ENCODE measurements around the gene RCC1. TPM values are rescaled to one million over a fixed set of nuclear protein-coding genes. Genes with fewer than 3 reads are reported as not detected.
"Not testable (repeated sequence)": the region's sequence is repeated elsewhere in the genome, so short reads cannot be mapped to it uniquely, and the experiment has no call there.

RCC1 gene
- total RNA-seq, 1 donor from 2014 or later, result 128 TPM

DNA sequence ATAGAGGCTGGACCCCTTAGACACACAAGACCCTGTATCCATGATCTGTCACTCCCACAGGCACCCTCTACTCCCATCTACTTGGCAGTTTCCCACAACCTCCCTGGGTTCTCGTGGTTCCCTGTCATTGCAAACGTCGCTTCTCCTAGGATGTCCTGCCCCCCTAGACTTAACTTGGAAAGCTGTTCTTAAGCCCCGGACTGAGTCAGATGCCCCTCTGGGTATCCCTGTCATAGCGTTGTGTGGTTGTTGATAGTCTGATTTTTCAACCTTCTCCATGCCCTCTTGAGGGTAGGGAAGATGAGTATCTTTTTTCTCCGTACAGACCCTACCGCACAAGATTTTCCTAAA lies 11.8 kb downstream of the RCC1 start:
- peak overlapping the region; percentile 86 for H3K4me3 Mint-ChIP-seq (ENCODE audit: low read depth)
- no peaks in the 10 kb centered on the region for H3K27me3 Mint-ChIP-seq (ENCODE audit: low read depth)
- intact Hi-C loops (cut with micrococcal nuclease), result loop anchor here (2.0 to 5.0 kb wide), 2 partner anchors 85 to 219 kb away; partner anchors contain the start of gene YTHDF2
- no peak for DNase-seq (ENCODE audit: low spot score)
- peaks cover 38% of the 10 kb centered on the region for H3K4me1 Mint-ChIP-seq (ENCODE audit: low read depth)
- peaks cover 51% of the 10 kb centered on the region for H3K36me3 Mint-ChIP-seq (ENCODE audit: low read depth)
- peak overlapping the region; percentile 88 for H3K27ac Mint-ChIP-seq
- no peaks in the 10 kb centered on the region for H3K9me3 Mint-ChIP-seq

- H3K36me3 Mint-ChIP-seq (ENCODE audit: low read depth), result peaks cover 49% of the 10 kb centered on the region
- H3K9me3 Mint-ChIP-seq, result no peaks in the 10 kb centered on the region
- intact Hi-C loops (cut with micrococcal nuclease), result loop anchor here (1.0 to 5.0 kb wide), 5 partner anchors 34 to 359 kb away; partner anchors contain the start of genes RNU11 and YTHDF2
- H3K27me3 Mint-ChIP-seq (ENCODE audit: low read depth), result no peaks in the 10 kb centered on the region
- peak overlapping the region; percentile 93 for H3K27ac Mint-ChIP-seq
- peaks cover 36% of the 10 kb centered on the region for H3K4me1 Mint-ChIP-seq (ENCODE audit: low read depth)
- DNase-seq (ENCODE audit: low spot score), result peak; percentile 84
- peak overlapping the region; percentile 89 for H3K4me3 Mint-ChIP-seq (ENCODE audit: low read depth)
Measured at GRCh38 chr1:28518000-28518744, 12.3 kb downstream of the RCC1 start.

DNA sequence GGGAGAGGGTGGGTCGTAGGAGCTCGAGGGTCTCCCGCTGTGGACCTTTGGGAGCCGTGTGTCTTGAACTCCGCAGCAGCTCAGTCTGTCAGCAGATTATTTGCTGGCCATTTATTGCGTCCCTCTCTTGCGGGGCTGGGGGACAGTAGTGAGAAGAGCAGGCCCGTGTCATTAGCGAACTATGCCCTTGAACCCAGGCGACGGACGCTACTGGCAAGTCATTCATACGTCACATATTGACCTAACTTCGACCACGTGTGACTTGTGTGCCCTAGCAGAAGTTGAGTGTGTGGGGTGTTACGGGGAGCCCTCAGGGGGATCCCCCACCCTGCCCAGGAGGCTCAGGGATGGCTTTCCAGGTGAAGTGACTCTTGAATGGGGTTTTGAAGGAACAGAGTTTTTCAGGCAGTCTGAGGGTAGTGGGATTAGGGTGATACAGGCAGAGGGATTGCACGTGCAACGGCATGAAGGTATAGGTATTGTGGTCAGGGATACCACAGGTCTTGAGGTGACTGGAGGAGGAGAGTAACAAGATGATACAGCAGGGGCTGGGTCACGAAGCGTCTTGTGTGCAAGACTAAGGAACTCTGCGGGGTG lies 13.0 kb downstream of the RCC1 start:
- peaks cover 48% of the 10 kb centered on the region for H3K36me3 Mint-ChIP-seq (ENCODE audit: low read depth)
- H3K4me3 Mint-ChIP-seq (ENCODE audit: low read depth), result peak overlapping the region; percentile 89
- H3K27ac Mint-ChIP-seq, result peak overlapping the region; percentile 93
- peak; percentile 45 for DNase-seq (ENCODE audit: low spot score)
- peaks cover 38% of the 10 kb centered on the region for H3K4me1 Mint-ChIP-seq (ENCODE audit: low read depth)
- intact Hi-C loops (cut with micrococcal nuclease), result loop anchor here (1.0 to 5.0 kb wide), 4 partner anchors 33 to 358 kb away; partner anchors contain the start of gene RNU11
- H3K9me3 Mint-ChIP-seq, result no peaks in the 10 kb centered on the region
- H3K27me3 Mint-ChIP-seq (ENCODE audit: low read depth), result no peaks in the 10 kb centered on the region

DNA sequence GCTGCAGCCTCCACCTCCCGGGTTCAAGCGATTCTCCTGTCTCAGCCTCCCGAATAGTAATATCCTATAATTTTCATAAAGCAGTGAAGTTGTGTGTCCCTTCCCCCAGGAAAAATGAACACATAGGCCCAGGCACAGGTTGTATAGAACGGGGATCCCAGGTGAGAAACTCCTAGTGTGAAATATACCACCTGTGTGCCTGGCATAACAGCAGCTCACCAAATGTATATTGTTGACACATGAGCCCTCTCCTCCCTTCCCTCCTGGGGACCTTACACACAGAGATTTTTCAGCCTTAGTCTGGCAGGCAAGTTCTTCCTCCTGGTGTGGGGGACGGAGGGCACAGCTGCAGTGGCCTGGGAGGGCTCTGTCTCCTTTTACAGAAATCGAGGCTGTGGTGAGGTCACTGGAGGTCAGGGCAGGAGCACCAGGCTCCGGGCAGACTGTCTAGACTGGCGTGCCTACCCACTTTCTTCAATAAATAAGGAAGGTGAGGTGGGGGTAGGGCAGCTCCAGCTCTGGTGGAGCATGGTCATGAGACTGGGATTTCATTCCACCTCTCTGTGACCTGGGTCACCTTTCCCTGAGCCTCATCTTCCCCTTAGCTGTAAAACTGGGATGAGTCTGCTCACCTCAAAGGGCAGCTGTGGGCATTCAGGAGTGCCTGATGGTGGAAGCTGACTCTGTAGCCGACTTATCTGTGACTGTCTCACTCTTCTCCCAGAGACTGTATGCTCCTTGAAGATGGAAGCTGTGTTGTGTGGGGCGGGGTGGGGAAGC lies 14.3 kb downstream of the RCC1 start:
- Mint-ChIP-seq H3K4me1 (ENCODE audit: low read depth) (peaks cover 37% of the 10 kb centered on the region), H3K4me3 (ENCODE audit: low read depth) (peak overlapping the region; percentile 41), H3K27ac (peak overlapping the region; percentile 21), H3K27me3 (ENCODE audit: low read depth) (no peaks in the 10 kb centered on the region), H3K9me3 (no peaks in the 10 kb centered on the region), H3K36me3 (ENCODE audit: low read depth) (peaks cover 53% of the 10 kb centered on the region)
- no peak for DNase-seq (ENCODE audit: low spot score)
- intact Hi-C loops (cut with micrococcal nuclease), result loop anchor here (2.0 to 5.0 kb wide), 3 partner anchors 82 to 357 kb away; partner anchors contain the start of gene RNU11

DNA sequence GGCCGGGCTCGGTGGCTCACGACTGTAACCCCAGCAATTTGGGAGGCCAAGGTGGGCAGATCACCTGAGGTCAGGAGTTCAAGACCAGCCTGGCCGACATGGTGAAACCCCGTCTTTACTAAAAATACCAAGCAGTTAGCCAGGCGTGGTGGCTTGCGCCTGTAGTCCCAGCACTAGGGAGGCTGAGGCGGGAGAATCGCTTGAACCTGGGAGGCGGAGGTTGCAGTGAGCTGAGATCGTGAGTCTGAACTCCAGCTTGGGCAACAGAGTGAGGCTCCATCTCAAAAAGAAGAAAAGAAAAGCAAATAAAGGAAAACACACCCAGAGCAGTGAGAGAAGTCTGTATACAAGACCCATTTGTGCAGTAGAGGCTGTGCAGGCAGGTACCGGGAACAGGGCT lies 15.0 kb downstream of the RCC1 start:
- peaks cover 57% of the 10 kb centered on the region for H3K36me3 Mint-ChIP-seq (ENCODE audit: low read depth)
- H3K27me3 Mint-ChIP-seq (ENCODE audit: low read depth); intact Hi-C loops (cut with micrococcal nuclease); DNase-seq (ENCODE audit: low spot score); H3K27ac Mint-ChIP-seq; H3K4me3 Mint-ChIP-seq (ENCODE audit: low read depth); H3K9me3 Mint-ChIP-seq: not testable (repeated sequence)
- peaks cover 37% of the 10 kb centered on the region for H3K4me1 Mint-ChIP-seq (ENCODE audit: low read depth)

DNA sequence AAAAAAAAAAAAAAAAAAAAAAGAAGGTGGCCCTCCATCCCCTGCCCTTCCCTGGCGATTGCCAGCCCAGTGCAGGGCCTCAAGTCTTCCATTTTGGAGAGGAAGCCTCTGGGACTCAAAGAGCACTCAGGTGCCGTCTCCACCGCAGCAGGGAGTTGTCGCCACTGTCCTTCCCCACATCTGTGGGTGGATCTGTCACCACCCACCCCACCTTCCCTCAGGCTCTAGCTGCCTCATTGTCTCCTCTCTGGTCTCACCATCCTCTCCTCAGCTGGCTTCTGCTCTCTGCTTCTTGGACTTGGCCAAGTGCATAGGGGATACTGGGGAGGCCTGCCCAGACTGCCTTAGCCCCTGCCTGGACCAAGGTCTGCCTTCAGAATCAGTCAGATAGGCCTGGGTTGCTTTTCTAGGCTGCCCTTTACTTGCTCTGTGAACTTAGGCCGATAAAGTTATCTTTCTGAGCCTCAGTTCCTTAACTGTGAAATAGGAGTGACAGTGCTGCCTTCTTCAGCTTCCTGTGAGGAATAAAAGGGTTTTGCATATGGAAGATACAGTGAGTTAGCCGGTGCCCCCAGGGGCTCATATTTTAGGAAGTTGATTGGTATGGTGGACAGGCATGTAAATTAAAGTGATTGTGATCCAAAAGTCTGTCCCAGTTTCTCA lies 15.8 kb downstream of the RCC1 start:
- H3K4me1 Mint-ChIP-seq (ENCODE audit: low read depth), result peaks cover 35% of the 10 kb centered on the region
- no peaks in the 10 kb centered on the region for H3K27me3 Mint-ChIP-seq (ENCODE audit: low read depth)
- intact Hi-C loops (cut with micrococcal nuclease), result no loop called here
- H3K27ac Mint-ChIP-seq, result peak overlapping the region; percentile 26
- H3K4me3 Mint-ChIP-seq (ENCODE audit: low read depth), result peak overlapping the region; percentile 24
- no peaks in the 10 kb centered on the region for H3K9me3 Mint-ChIP-seq
- no peak for DNase-seq (ENCODE audit: low spot score)
- peaks cover 59% of the 10 kb centered on the region for H3K36me3 Mint-ChIP-seq (ENCODE audit: low read depth)

DNA sequence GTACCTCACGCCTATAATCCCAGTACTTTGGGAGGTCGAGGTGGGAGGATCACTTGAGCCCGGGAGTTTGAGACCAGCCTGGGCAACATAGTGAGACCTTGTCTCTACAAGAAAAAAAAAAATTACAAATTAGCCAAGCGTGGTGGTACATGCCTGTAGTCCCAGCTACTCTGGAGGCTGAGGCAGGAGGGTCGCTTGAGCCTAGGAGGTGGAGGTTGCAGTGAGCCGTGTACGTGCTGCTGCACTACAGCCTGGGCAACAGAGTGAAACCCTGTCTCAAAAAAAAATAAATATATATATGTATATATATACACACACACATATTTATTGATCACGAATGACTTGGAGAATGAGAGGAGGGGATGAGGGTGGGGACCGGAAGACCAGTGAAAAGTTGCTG lies 16.7 kb downstream of the RCC1 start:
- H3K4me1 Mint-ChIP-seq (ENCODE audit: low read depth), result peaks cover 28% of the 10 kb centered on the region
- intact Hi-C loops (cut with micrococcal nuclease); H3K9me3 Mint-ChIP-seq; H3K4me3 Mint-ChIP-seq (ENCODE audit: low read depth); H3K27ac Mint-ChIP-seq; DNase-seq (ENCODE audit: low spot score); H3K27me3 Mint-ChIP-seq (ENCODE audit: low read depth): not testable (repeated sequence)
- H3K36me3 Mint-ChIP-seq (ENCODE audit: low read depth), result peaks cover 58% of the 10 kb centered on the region

DNA sequence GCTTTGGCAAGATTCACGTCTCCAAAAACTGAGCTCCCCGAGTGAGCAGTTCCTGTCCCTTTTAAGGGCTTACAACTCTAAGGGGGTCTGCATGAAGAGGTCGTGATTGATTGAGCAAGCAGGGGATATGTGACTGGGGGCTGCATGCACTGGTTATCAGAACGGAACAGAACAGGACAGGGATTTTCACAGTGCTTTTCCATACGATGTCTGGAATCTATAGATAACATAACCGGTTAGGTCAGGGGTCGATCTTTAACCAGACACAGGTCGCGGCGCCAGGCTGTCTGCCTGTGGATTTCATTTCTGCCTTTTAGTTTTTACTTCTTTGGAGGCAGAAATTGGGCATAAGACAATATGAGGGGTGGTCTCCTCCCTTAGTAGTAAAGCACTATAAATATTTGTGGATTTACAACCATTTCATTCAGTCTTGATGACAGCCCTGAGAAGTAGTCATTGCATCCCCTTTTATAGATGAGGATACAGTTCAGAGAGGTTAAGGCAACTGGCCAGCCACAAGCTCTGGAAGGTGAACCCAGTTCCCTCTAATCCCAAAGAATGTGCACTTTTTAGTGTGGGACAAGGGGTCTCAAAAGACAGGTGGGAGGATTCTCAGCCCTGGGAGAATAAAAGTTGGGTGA lies 19.3 kb downstream of the RCC1 start:
- H3K27me3 Mint-ChIP-seq (ENCODE audit: low read depth); H3K4me3 Mint-ChIP-seq (ENCODE audit: low read depth); intact Hi-C loops (cut with micrococcal nuclease); DNase-seq (ENCODE audit: low spot score); H3K27ac Mint-ChIP-seq; H3K9me3 Mint-ChIP-seq: not testable (repeated sequence)
- Mint-ChIP-seq H3K4me1 (ENCODE audit: low read depth) (peaks cover 16% of the 10 kb centered on the region), H3K36me3 (ENCODE audit: low read depth) (peaks cover 57% of the 10 kb centered on the region)

DNA sequence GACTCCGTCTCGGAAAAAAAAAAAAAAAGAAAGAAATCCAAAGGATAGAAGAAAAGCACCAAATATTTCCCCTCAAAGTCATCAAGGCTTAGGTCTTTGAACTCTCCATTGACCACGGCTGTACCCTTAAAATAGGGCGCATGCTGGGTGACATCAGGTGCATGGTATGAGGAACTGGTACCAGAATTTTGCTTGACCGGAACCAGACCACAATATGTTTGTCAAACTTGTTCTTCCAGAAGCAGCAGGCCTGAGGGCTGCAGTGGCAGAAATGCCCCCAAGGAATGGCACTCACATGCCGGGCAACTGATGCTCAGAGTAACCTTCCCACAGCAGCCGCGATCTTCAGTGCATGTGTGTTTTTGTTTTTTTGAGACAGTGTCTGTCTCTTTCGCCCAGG lies 21.0 kb downstream of the RCC1 start:
- H3K4me1 Mint-ChIP-seq (ENCODE audit: low read depth), result peaks cover 12% of the 10 kb centered on the region
- no peaks in the 10 kb centered on the region for H3K9me3 Mint-ChIP-seq
- peaks cover 56% of the 10 kb centered on the region for H3K36me3 Mint-ChIP-seq (ENCODE audit: low read depth)
- intact Hi-C loops (cut with micrococcal nuclease), result no loop called here
- DNase-seq (ENCODE audit: low spot score), result no peak
- no peak overlapping the region for H3K27ac Mint-ChIP-seq
- no peaks in the 10 kb centered on the region for H3K27me3 Mint-ChIP-seq (ENCODE audit: low read depth)
- no peak overlapping the region for H3K4me3 Mint-ChIP-seq (ENCODE audit: low read depth)

DNA sequence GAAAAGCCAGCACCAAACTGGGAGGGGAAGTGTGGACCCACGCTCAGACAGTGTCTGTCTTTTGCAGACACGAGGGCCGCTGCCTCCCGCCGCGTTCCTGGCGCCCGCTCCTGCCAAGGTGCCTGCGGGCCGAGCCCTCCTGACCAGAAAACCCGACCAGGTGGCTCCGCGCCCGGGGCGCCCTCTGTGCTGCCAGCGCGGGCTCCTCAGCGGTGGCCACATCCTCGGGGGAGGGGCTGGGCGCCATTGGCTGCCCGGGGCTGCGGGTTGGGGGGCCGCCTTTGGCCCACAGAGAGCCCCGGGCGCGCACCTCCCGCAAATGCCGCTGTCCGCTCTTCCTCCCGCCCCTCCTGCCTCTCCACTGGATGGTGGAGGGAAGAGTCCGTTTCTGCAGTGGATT lies 24.6 kb downstream of the RCC1 start:
- no peaks in the 10 kb centered on the region for H3K27me3 Mint-ChIP-seq (ENCODE audit: low read depth)
- H3K9me3 Mint-ChIP-seq, result no peaks in the 10 kb centered on the region
- no peak overlapping the region for H3K4me3 Mint-ChIP-seq (ENCODE audit: low read depth)
- DNase-seq (ENCODE audit: low spot score), result no peak
- intact Hi-C loops (cut with micrococcal nuclease), result no loop called here
- H3K27ac Mint-ChIP-seq, result no peak overlapping the region
- no peaks in the 10 kb centered on the region for H3K4me1 Mint-ChIP-seq (ENCODE audit: low read depth)
- peaks cover 52% of the 10 kb centered on the region for H3K36me3 Mint-ChIP-seq (ENCODE audit: low read depth)

GRCh38 chr1:28534671-28535070 lies 28.8 kb downstream of the RCC1 start:
- Mint-ChIP-seq H3K27me3 (ENCODE audit: low read depth) (no peaks in the 10 kb centered on the region), H3K4me1 (ENCODE audit: low read depth) (no peaks in the 10 kb centered on the region), H3K9me3 (no peaks in the 10 kb centered on the region), H3K36me3 (ENCODE audit: low read depth) (peaks cover 74% of the 10 kb centered on the region), H3K4me3 (ENCODE audit: low read depth) (no peak overlapping the region), H3K27ac (no peak overlapping the region)
- DNase-seq (ENCODE audit: low spot score), result no peak
- intact Hi-C loops (cut with micrococcal nuclease), result no loop called here

DNA sequence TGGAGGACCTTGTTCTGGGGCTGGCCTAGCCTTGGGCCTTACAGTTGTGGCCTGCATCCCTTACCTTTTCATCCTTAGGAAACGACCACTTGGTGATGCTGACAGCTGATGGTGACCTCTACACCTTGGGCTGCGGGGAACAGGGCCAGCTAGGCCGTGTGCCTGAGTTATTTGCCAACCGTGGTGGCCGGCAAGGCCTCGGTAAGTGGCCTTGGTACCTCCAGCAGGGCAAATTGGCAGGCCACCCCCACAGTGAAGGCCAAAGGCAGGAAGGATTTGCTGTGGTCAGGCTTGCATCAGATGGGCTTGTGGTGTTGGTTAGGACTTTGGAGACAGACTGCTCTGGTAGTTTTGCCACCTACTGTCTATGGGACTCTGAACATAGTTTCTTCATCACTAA lies 29.3 kb downstream of the RCC1 start:
- Mint-ChIP-seq H3K27ac (no peak overlapping the region), H3K27me3 (ENCODE audit: low read depth) (no peaks in the 10 kb centered on the region), H3K36me3 (ENCODE audit: low read depth) (peaks cover 69% of the 10 kb centered on the region), H3K4me3 (ENCODE audit: low read depth) (no peak overlapping the region), H3K9me3 (no peaks in the 10 kb centered on the region), H3K4me1 (ENCODE audit: low read depth) (no peaks in the 10 kb centered on the region)
- intact Hi-C loops (cut with micrococcal nuclease), result no loop called here
- DNase-seq (ENCODE audit: low spot score), result no peak
